ENCODE data around the gene GSK3B. TPM values are rescaled to one million over a fixed set of nuclear protein-coding genes. Genes with fewer than 3 reads are reported as not detected.

Gene GSK3B
- total RNA-seq, 1 donor from 2014 or later = 88.6 TPM

DNA sequence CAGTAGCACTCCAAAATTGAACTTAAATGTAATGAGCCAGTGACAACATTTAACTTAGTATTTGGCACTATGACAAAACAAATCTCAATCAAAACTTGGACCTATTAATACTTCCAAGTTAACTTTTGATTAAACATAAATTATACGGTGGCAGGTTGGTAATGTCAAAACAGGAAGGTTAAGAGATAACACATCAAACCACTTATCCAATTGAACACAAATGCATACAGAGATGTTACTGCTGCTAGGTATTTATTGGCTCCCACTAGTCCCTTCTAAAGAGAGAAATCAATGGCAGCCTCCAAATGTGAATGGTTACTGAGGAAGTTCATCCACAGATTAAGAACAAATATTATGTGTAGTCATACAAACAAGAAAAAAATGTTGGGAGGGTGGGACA is 1.8 kb downstream of the GSK3B start:
- Histone ChIP-seq H3F3A (ENCODE audit: low read depth) (peaks cover 25% of the 10 kb centered on the region), H4K20me1 (ENCODE audit: low read depth) (peaks cover 69% of the 10 kb centered on the region)
- H3K36me3 Mint-ChIP-seq = peaks cover 9% of the 10 kb centered on the region

DNA sequence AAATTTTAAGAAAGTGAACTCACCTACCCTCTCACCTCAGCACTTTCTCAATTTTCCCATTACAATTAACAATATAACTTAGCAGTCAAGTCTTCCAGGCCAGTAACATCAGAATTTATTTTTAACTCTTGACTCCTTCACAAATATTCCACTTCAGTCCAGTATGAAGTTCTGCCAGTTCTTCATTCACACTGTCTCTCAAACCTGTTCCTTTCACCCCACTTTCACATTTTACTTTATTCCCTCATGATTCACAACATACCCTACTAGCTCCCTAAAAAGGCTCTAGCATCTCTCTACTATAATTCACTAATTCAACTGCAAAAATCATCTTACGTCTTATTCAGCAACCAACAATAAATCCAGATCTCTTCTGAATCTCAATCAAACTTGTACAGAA is 3.8 kb downstream of the GSK3B start:
- Histone ChIP-seq H3K9me3 (ENCODE audit: low read depth) (no peaks in the 10 kb centered on the region), H2AFZ (replicated peaks) (no peak overlapping the region), H3K27ac (no peak overlapping the region), H3K36me3 (no peaks in the 10 kb centered on the region), H4K20me1 (ENCODE audit: low read depth) (peaks cover 81% of the 10 kb centered on the region), H3K4me1 (peaks cover 28% of the 10 kb centered on the region), H3K4me2 (peak overlapping the region; percentile 85), H3K27me3 (no peaks in the 10 kb centered on the region), H3K9ac (peak overlapping the region; percentile 92), H3K79me2 (ENCODE audit: low read depth) (peaks cover 86% of the 10 kb centered on the region), H3K4me3 (peak overlapping the region; percentile 100), H3F3A (ENCODE audit: low read depth) (peaks cover 16% of the 10 kb centered on the region)
- H3K27me3 Mint-ChIP-seq (ENCODE audit: insufficient read depth, low read depth) = peaks cover 7% of the 10 kb centered on the region
- no peaks in the 10 kb centered on the region for H3K9me3 Mint-ChIP-seq
- no peak for DNase-seq (ENCODE audit: low spot score)
- H3K4me1 Mint-ChIP-seq = peaks cover 13% of the 10 kb centered on the region
- peaks cover 13% of the 10 kb centered on the region for H3K36me3 Mint-ChIP-seq
- no peak overlapping the region for H3K27ac Mint-ChIP-seq
- TF ChIP-seq EZH2phosphoT487 (IDR thresholded peaks at IDR 0.05) (no peak), EZH2 (IDR thresholded peaks at IDR 0.05) (no peak)
- TF ChIP-seq, protein P1, sequence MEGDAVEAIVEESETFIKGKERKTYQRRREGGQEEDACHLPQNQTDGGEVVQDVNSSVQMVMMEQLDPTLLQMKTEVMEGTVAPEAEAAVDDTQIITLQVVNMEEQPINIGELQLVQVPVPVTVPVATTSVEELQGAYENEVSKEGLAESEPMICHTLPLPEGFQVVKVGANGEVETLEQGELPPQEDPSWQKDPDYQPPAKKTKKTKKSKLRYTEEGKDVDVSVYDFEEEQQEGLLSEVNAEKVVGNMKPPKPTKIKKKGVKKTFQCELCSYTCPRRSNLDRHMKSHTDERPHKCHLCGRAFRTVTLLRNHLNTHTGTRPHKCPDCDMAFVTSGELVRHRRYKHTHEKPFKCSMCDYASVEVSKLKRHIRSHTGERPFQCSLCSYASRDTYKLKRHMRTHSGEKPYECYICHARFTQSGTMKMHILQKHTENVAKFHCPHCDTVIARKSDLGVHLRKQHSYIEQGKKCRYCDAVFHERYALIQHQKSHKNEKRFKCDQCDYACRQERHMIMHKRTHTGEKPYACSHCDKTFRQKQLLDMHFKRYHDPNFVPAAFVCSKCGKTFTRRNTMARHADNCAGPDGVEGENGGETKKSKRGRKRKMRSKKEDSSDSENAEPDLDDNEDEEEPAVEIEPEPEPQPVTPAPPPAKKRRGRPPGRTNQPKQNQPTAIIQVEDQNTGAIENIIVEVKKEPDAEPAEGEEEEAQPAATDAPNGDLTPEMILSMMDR (IDR thresholded peaks at IDR 0.05) = no peak
- no peak overlapping the region for H3K4me3 Mint-ChIP-seq

More for the DNA sequence above, 1.8 kb downstream of the GSK3B start:
- H2AFZ ChIP-seq (replicated peaks) = no peak overlapping the region
- H3K9me3 ChIP-seq (ENCODE audit: low read depth) = no peaks in the 10 kb centered on the region
- TF ChIP-seq EZH2phosphoT487 (IDR thresholded peaks at IDR 0.05) = no peak
- TF ChIP-seq, protein P1 (IDR thresholded peaks at IDR 0.05) = no peak
- TF ChIP-seq EZH2 (IDR thresholded peaks at IDR 0.05) = no peak
- peaks cover 20% of the 10 kb centered on the region for H3K4me1 Mint-ChIP-seq
- peak overlapping the region; percentile 85 for H3K4me2 ChIP-seq
- H3K4me1 ChIP-seq = peaks cover 32% of the 10 kb centered on the region
- no peak for DNase-seq (ENCODE audit: low spot score)
- H3K36me3 ChIP-seq = no peaks in the 10 kb centered on the region
- no peaks in the 10 kb centered on the region for H3K9me3 Mint-ChIP-seq
- peak overlapping the region; percentile 92 for H3K9ac ChIP-seq
- H3K27ac ChIP-seq = no peak overlapping the region
- no peak overlapping the region for H3K4me3 Mint-ChIP-seq
- H3K27me3 Mint-ChIP-seq (ENCODE audit: insufficient read depth, low read depth) = peaks cover 7% of the 10 kb centered on the region
- H3K4me3 ChIP-seq = peak overlapping the region; percentile 100
- no peak overlapping the region for H3K27ac Mint-ChIP-seq
- H3K27me3 ChIP-seq = no peaks in the 10 kb centered on the region
- H3K79me2 ChIP-seq (ENCODE audit: low read depth) = peaks cover 85% of the 10 kb centered on the region

DNA sequence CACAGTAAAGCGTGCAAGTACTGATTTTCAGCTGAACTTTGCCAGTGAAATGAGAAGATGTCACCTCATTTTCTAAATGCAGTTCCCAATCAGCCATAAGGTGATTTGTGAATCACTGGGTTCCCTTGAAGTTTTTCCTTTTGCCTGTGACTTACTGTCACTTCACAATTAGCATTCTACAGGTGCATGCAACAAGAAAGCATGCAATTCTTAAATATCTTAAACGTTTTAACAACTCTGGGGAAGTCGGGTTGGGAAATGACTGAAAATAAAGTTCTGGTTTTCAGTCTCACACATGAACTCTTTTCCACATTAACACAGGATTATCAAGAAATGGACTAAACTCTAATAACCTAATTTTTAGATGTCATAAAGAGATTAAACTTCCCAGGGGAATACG is 5.2 kb downstream of the GSK3B start:
- peaks cover 28% of the 10 kb centered on the region for H3K4me1 ChIP-seq
- H3K27ac ChIP-seq = no peak overlapping the region
- H3K9ac ChIP-seq = no peak overlapping the region
- H3K27me3 ChIP-seq = no peaks in the 10 kb centered on the region
- no peak for DNase-seq (ENCODE audit: low spot score)
- Mint-ChIP-seq H3K27me3 (ENCODE audit: insufficient read depth, low read depth) (peaks cover 2% of the 10 kb centered on the region), H3K36me3 (peaks cover 14% of the 10 kb centered on the region), H3K4me3 (no peak overlapping the region), H3K27ac (no peak overlapping the region), H3K9me3 (no peaks in the 10 kb centered on the region), H3K4me1 (peaks cover 13% of the 10 kb centered on the region)
- peaks cover 99% of the 10 kb centered on the region for H3K79me2 ChIP-seq (ENCODE audit: low read depth)
- peaks cover 10% of the 10 kb centered on the region for H3F3A ChIP-seq (ENCODE audit: low read depth)
- TF ChIP-seq EZH2 (IDR thresholded peaks at IDR 0.05) (no peak), EZH2phosphoT487 (IDR thresholded peaks at IDR 0.05) (no peak)
- TF ChIP-seq, protein P1 (IDR thresholded peaks at IDR 0.05) = no peak
- H3K36me3 ChIP-seq = no peaks in the 10 kb centered on the region
- peak overlapping the region; percentile 85 for H3K4me2 ChIP-seq
- H4K20me1 ChIP-seq (ENCODE audit: low read depth) = peaks cover 94% of the 10 kb centered on the region
- peak overlapping the region; percentile 100 for H3K4me3 ChIP-seq
- H3K9me3 ChIP-seq (ENCODE audit: low read depth) = no peaks in the 10 kb centered on the region
- H2AFZ ChIP-seq (replicated peaks) = no peak overlapping the region

Measured in neural progenitor cell (in vitro differentiated cells).